NCI-H2196 treated with DMSO at 0.1 percent for 48 hours (cell line): ENCODE results near the gene BCCIP.

Experiments
- DNase-seq: peaks from one replicate; lab custom pipeline; 2025; ENCODE audit not compliant: unreplicated experiment; lab: John Stamatoyannopoulos, UW

The BCCIP gene

DNA sequence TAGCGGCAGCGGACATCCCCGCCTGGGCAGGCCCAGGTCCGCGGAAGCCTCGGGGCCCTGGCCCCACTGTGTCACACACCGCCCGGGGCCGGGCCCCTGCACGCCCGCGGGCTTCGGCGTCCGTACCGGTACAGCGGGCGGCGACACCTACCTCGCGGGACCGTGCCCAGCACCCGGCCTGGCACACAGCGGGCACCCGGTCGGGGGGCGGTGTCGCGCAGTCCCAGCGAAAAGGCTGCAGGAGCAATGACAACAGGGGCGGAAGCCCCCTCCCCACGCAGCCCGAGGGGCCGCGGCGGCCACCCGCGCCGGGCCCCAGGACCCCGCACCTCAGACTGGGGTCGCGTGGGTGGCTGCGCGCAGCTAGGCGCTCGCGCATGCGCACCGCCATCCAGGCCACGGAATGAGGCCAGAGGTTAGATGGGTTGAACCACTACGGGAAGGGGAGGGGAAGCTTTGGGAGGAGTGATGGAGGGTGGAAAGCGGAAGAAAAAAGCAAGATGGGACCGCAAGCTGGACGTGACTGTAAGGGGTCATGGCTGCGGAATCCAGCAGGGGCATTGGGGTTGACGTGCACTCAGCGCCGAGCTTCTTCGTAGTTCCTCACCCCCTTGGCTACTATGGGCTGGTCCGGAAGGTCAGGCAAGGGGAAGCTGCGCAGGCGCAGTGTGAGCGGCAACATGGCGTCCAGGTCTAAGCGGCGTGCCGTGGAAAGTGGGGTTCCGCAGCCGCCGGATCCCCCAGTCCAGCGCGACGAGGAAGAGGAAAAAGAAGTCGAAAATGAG lies at the start of gene BCCIP, which contains the start of gene UROS:
TSS of gene BCCIP (plus strand) at position 669 of the 785 bp plus-strand sequence. CDS start at position 681, 12 bp downstream.
TSS of gene UROS (minus strand) at position 381 of the 785 bp plus-strand sequence. CDS start 6,759 bp downstream, outside the sequence.
- peak; percentile 53 for DNase-seq

DNA sequence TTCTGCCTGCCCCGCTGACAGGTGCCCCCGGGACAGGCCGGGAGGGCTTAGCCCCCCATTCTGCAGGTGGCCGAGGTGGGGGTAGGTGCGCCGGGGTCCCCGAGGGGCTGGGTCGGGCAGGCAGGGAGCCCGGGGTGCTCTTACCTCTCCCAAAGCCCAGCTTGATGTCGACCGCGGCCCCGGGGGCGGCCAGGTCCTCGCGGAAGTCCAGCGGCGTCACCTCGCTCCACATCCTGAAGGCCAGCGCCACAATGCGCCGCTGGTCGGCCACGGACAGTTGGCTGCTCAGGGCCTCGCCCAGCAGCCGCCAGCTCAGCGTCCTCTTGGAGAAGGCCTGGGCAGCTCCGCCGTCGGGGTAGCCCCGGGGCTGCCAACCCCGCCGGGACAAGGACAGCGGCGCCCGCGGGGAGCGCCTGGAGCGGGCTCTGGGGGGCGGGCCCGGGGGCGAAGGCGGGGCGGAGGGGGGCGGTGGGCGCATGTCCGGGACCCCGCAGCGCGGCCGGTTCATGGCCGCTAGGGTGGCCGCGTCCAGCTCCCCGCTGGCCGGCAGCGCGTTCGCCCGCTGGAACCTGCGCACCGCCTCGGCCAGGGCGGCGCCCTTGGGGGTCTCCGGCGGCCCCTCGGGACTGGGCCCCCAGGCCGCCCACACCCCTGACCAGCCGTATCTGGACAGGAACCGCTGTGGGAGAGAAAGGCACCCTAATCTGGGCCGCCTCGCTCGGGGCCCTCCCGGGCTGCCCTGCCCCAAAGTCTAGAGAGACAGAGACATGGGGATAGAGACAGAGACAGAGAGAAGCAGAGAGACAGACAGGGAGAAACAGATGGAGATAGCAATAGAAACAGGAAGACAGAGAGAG lies 49.4 kb upstream of the BCCIP start:
- DNase-seq = no peak

DNA sequence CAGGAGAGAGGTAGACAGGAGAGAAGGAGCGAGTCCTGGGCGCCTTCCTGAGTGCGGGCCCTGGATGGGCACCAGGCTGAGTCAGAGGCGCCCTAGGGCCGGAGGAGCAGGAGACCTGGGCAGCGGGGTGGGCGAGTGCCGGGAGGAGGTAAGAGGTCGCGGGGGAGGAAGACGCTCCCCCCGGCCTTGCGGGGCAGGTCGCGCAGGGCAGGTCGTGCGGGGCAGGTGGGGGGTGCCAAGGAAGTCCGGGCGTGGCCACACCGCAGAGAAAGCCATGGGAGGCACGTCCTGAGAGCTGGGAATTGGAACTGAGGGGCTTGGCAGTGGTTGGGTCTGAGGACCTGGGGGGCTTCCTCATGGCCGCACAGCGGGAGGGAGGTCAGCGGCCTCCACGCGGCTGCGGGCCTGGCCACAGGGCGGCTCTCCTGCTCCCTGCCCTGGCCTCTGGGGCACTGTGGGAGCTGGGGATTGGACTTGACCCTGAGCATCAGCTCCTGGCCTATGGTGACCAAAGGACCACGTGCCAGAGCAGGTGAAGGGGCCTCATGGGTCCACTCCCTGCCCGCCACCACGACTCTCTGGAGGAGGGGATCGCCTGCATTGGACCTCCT lies 48.7 kb upstream of the BCCIP start:
- no peak for DNase-seq

DNA sequence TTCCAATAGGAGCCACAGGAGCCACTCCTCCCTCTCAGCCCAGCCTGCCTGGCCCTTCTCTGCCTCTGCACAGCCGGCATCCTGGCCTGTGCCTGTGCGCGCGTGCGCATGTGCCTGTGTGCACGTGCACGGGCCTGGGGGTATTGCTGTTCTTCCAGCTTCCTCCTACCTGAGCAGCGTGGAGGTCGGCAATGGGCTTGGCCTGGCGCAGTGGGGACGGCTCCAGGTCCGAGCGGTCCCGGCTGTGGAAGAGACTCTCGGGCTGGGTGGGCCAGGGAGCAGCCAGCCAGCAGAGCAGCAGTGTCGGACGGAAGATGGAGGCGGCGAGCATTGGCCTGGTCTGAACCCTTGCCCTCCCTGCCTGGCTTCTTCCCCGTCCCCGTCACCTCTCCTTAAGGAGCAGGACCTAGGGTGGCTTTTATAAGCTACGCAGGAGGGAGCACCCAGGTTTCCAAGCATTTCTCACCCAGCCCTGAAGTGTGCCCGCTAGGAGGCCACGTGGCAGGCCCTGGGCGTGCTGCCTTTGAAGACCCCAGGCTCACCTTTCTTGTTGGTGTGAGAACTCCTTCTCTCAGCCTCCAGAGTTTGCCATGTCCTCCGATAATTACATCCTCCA lies 47.7 kb upstream of the BCCIP start, which contains the start of gene MMP21:
TSS of gene MMP21 (minus strand) at position 331 of the 616 bp plus-strand sequence. CDS start at position 331, 0 bp downstream.
- no peak for DNase-seq

DNA sequence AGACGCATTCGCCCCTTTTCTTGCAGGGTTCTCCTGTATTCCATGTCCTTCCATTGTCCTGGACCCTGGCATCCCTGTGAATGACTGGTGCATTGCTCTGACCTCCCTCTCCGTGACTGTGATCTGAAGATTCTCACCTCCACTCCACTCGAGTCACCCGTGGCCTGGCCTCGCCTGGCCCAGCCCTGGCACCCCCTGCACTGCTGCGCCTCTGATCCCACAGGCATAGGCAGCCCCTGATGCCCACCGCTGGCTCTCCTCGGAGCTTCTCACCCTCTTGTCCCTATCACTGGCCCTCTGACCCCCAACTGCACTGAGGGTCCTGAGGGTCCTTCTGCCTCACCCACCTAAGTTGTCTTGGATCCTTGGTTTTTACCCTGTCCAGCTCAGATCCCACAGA lies 45.5 kb upstream of the BCCIP start:
- DNase-seq = no peak

DNA sequence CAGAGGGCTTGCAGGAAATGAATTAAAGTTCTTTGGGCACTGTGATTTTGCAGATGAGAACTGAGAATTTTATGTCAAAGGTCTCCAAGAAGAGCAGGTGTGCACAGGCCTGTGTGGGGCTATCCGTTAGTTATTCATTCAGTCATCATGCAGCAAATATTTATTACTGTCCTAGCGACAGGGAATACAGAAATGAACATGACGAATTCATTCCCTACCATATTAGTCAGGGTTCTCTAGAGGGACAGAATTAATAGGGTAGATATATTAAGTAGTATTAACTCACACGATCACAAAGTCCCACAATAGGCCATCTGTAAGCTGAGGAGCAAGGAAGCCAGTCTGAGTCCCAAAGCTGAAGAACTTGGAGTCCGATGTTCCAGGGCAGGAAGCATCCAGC lies 44.8 kb upstream of the BCCIP start:
- no peak for DNase-seq

DNA sequence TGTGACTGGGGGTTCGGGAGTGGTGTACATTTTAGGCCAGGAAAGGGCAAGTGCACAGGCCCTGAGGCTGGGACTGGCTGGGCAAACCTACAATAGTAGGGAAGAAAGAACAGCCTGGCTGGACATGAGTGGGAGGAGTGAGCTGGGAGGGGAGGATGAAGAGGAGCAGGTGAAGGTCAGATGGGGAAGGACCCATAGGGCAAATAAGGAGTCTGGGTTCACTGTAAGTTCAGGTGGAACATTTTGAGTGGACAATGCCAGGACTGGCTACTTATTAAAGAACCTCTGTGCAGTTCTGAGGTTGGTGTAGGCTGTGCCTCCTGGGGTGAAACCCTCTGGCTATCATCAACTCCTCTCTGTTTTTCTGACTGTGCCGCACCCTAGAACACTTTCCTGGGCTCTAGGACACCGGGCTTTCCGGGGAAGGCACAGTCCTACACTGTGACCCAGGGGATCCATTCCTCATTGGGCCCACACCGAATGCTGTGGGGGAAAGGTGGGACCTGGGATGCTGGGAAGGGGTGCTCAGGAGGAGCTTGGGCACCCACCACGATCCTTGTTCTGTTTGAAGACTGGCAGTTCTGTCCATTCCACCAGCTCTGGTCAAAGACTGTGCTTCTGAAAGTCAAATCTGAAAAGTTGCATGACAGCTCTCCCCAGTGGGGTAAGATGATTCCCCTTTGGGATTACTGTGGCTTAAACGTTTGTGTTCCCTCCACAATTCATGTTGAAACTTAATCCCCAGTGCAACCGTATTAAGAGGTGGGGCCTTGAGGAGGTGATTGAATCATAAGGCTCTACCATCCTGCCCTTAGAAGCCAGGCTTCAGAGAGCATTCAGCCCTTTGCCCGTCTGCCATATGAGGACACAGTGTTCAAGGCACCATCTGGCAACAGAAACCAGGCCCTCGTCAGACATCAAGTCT lies 43.7 kb upstream of the BCCIP start:
- no peak for DNase-seq

DNA sequence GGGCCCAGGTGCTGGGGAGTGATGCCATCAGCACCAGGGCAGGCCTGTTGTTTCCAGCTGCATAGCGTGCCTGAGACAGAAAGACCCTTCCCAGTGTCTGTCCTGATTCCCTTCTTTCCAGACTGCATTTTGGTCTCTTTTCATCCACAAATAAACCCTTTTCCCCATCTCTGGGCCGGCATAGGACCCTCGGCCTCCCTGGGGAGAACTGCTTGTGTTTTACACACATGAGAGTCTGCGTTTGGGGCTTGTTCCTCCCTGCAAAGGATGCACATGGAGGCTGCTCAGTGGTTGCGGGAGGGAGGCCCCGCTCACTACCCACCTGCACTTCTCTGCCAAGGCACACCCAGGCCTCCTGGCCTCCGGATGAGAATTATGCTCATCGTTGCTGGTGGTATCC lies 42.0 kb upstream of the BCCIP start:
- no peak for DNase-seq

DNA sequence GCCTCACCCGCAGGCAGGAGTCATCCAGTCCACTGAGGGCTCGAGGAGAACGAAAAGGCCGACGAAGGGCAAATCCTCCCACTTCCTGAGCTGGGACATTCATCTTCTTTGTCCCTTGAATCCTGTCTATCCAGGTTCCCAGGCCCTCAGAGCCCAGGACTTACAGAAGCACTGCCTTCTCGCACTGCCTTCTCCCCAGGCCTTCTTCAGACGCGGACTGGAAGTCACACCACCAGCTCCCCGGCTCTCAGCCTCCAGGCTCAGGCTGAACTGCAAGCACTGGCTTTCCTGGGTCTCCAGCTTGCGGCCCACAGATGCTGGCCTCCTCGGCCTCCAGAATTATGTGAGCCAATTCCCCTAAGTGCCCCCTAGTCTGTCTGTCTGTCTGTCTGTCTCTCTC lies 41.3 kb upstream of the BCCIP start:
- DNase-seq = no peak

DNA sequence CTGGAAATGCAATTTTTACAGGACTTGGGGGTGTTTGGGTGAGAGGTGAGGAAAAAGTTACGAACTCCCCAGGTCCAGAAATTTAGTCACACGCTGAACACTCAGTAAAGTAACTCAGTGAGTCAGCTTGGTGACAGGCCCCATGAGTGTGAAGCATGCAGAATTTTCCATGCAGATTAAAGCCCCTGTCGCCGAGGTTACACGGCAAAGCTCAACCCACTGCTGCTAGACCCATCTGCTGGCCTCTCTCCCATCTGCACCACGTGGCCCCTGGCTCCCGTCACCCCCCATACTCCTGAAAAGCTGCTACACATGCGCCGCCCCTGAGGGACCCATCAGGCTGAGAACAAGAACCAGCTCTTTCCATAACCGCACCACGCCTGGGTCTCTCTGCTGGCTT lies 40.7 kb upstream of the BCCIP start:
- DNase-seq = no peak

DNA sequence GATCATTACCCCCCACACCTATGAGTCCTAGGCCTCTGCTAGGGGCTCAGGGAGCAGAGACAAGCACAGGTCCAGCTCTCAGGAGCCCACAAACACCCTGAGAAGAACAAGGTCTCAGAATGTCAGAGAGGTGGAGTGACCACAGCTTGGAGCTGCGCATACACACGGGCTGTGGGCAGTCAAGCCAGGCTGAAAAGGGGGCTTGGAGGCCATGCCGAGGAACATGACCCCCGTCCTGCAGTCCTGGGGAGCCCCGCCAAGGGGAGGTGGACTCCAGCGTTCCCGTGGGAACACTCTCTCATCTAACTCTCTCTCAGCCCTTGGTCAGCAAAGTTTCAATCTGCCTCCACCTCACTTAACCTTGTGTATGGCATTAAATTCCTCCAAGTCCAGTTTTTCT lies 39.9 kb upstream of the BCCIP start:
- no peak for DNase-seq

DNA sequence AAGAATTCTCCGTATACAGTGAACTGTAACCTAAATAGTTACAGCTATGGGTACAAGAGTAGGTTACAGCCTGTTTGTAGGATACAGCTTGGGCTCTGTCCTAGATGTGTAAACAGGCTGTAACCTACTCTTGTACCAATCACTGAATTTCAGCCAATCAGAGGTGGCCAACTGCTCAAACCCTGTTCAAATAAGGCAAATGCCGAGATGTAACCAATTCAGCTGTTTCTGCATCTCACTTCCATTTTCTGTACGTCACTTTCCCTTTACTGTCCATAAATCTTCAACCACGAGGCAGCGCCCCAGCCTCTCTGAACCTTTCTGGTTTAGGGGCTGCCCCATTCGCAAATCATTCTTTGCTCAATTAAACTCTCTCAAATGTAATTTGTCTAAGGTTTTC lies 39.4 kb upstream of the BCCIP start:
- DNase-seq = no peak

DNA sequence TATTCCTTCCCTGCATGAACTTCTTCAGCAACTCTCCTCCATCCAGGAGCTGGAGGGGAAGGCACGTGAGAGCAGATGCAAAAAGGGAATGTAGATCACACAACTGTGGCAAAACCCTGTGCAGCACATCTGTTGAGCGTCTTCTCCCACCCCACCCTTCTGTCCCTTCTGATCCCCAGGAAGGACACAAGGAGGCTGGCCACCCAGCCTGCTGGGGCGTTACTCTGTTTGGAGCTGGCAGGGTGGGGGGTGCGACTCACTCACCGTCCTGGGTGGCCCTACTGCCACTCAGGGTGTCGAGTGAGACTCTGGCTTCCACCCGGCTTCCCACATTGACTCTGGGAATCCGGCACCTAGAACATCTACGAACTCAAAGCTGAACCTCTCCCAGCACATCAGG lies 37.6 kb upstream of the BCCIP start:
- no peak for DNase-seq

DNA sequence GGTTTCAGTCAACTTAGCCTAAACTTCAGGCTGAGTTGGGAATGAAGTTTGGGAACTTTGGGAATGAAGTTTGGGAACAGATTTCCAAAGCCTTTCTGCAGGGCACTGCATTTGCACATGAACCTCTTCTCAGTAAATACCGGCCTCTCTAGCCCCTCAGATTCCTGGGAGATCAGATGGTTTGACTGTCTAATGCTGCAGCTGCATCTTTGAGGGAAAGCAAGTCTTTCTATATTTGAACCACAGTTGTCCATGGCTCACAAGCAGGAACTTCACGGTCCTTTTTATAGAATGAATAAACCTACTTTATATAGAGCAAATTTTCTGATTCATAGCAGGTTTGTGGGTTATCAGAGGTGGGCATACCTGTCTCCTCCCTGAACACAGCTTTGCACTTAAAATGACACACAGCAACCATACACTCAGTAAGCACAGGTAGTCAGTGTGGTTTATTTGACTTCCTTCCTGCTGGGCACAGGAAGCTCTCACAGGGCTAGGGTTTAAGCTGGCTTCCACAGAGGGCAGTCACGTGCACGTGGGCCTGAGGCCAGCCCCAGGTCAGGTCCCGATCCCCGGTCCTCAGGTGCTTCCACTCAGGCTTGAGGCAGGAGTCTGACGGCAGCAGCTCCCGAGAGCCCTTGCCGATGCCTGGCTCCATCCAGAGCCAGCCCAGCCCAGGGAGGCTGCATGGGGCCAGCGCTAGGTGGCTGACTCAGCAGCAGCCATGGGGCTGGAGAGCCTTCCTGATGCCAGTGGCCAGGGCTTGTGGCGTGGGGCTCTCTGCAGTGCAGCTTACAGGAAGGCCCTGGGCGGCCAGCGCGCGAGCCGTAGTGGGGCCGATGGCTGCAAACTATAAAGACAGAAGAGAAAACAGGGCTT lies 35.0 kb upstream of the BCCIP start:
- DNase-seq = no peak

DNA sequence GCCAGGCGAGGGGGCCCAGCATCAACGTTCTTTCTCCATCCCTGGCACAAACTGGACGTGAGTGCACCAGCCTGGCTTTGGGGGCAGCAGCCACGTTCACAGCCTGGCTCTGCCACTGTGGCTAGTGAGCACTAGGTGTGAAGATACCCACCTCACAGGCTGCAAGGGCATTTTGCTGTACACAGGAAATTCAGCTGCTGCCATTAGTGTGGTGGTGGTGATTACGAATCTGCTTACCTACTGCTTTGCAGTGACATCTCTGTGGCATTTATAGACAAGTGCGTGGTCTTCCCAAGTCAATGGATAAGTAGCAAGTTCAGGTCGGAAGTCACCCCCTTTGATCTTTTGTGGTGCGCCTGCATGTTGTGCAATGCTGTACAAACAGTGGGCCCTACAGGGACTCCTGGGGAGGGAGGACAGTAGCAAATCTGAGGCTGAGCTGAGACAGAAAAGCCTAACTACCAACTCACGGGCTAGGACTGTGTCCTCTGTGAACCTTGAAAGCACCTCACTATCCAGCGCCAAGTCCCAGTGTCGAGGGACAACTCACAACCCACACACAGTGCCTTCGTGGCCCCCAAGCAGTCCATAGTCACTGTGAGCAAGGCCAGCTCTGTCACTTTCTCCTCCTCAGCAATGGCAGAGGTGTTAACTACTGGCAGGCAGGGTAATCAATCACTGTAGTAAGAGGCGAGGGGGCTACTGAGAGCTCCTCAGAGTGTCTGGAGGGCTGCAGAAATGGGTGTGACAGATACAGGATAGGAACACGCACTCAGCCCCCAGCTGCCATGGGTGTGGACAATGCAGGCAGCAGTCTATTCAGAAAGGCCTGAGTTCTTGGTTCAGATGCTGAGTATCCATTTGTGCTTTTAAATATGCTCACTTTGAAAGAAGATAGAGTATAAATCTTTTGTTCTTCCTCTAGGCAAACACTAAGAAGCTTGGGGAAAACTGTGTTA lies 30.7 kb upstream of the BCCIP start:
- DNase-seq = no peak

DNA sequence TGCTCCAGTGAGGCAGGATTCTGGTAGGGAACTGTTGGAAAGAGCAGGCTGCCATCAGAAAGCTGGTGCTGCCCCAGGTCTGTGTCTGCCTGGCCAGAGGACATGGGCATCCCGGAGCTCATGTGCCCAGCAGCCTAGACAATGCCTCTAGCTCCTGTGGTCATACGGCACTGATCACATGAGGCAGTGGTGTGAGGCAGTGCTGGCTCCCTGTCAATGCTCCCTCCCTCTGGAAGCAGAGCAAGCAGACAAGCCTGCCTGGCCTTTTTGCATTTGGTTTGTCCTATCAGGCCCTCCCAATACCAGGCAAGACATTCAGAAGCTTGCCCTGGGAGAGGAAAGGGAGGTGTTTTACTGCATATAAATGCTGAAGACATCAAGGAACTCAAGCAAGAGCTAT lies 28.2 kb upstream of the BCCIP start:
- no peak for DNase-seq

DNA sequence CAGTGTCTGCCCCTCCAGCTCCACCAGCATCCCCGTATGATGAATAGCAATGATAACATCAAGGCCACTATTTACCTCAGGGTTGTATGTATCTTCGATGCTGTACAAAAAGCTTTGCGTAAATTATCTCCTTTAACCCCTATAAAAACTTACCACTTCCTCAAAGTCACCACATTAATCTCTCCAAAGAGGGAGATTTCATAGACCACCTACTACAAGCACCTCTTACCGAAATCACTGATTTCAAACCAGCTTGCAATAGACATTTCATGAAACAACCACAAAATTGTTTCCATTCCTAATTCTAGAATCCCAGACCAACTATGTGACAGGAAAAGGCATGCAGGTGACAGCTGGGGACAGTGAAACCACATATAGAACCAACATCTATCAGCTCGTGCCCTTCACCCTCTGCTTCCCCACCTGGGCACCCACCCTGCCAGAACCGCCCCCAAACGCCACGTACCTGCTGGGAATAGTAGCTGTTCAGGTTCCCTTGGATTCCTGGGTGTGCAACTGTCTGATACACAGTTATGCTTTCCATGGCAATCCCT lies 27.6 kb upstream of the BCCIP start:
- DNase-seq = no peak

DNA sequence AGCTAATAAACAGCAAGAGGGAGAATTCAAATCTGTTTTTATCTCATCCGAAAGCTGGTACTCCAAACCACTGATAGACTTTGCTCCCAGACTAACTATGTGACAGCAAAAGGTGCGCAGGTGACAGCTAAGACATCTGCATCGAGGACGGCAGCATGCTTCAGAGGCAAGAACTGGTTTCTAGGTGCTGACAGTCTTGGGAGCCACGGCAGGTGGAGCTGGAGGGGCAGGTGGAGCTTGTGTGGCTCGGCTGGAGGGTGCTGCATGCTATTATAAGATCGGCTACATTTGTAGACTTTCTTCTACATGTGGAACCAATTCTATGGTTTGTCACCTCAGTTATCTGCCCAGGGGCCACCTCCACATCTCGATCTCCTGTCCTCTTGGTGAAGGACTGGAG lies 25.9 kb upstream of the BCCIP start:
- DNase-seq = no peak
